Gastroesophageal sphincter (tissue), 3 donors: Measurements from ENCODE around the gene PSME2.

Source experiments
- CTCF ChIP-seq, 4 experiments: fragments of 200-600 bp in 2 of 4; fragments of 450-650 bp in 2 of 4; sonication (generic) in 1 of 4; IDR thresholded peaks; one replicate each; pipeline ENCODE4 v1.5.1; 2017 to 2019; ENCODE audit warnings: antibody characterized with exemption in 4 of 4, mild to moderate bottlenecking in 2 of 4, moderate library complexity in 2 of 4
- POLR2AphosphoS5 ChIP-seq: sonication (generic); formaldehyde crosslinking; IDR thresholded peaks from one replicate; pipeline ENCODE4 v1.6.1; 2017; ENCODE audit warnings: antibody characterized with exemption

GRCh38 chr14:24143511-24143910, 2.9 kb downstream of the PSME2 start:
- TF ChIP-seq CTCF (IDR thresholded peaks at IDR 0.05): no peak
- no peak for TF ChIP-seq POLR2AphosphoS5
